HepG2 (cell line): Measurements from ENCODE around the gene SOCS7. TPM values are rescaled to one million over a fixed set of nuclear protein-coding genes. Genes with fewer than 3 reads are reported as not detected.

ENCODE experiments used
- ATAC-seq: fragments of 200-7000 bp; cut with Tn5 transposase; 3 replicates; pipeline ENCODE4 v1.9.1; 2020; ENCODE audit warnings: mild to moderate bottlenecking, moderate library complexity
- BruUV-seq: library from RNA; stranded (reverse); fragments of 400-500 nt; replicated peaks from 2 replicates; lab custom pipeline; 2021; lab: Mats Ljungman, UMichigan
- CTCF ChIA-PET: fragments of 300-600 bp; formaldehyde crosslinking; extraction: SDS; loops from one replicate; lab custom pipeline; 2021; ENCODE audit warnings: low total read pairs, inconsistent platforms, low intra/inter-chr PET ratio; lab: Yijun Ruan, JAX
- POLR2A ChIA-PET: fragments of 350-600 bp; sonication (Branson Sonifier 250); formaldehyde crosslinking; loops from one replicate; lab custom pipeline; 2020; ENCODE audit warnings: antibody characterized with exemption, inconsistent platforms; lab: Yijun Ruan, JAX
- DNase-seq: peaks from one replicate; pipeline ENCODE4 v3.0.0-alpha.2; 2015; ENCODE audit warnings: low spot score
- FAIRE-seq: peaks from 3 replicates; lab custom pipeline; 2011; peaks lifted over from hg19 to GRCh38; lab: Jason Lieb, UNC
- H2AFZ ChIP-seq: one replicate; pipeline ENCODE4 v1.6.1; 2011; ENCODE audit warnings: low read length, inconsistent platforms
- H3K27ac ChIP-seq: fragments of 300-600 bp; 3 replicates; pipeline ENCODE4 v1.8.0; 2011; ENCODE audit warnings: mixed run types, mild to moderate bottlenecking, mixed read lengths, low read length, inconsistent platforms; ENCODE audit not compliant: insufficient read depth; ENCODE audit errors: extremely low read length
- H3K27me3 ChIP-seq, 2 experiments: fragments of 200-600 bp in 1 of 2; 2 replicates in 1 of 2; 3 replicates in 1 of 2; pipeline versions ENCODE4 v1.6.0 to v1.8.0; 2011; ENCODE audit warnings: low read length in 2 of 2, mild to moderate bottlenecking in 2 of 2, moderate library complexity in 2 of 2, inconsistent platforms in 1 of 2; ENCODE audit not compliant: insufficient read depth in 2 of 2, control insufficient read depth in 1 of 2
- H3K36me3 ChIP-seq, 2 experiments: fragments of 200-600 bp in 1 of 2; replicated peaks in 1 of 2; 2 replicates in 1 of 2; 3 replicates in 1 of 2; pipeline versions ENCODE4 v1.5.1 to v1.8.0; 2011; ENCODE audit warnings: low read length in 2 of 2, inconsistent platforms in 1 of 2; ENCODE audit not compliant: insufficient read depth in 2 of 2, control insufficient read depth in 1 of 2
- H3K4me1 ChIP-seq: 2 replicates; pipeline ENCODE4 v1.5.1; 2012; ENCODE audit warnings: low read length, inconsistent platforms; ENCODE audit not compliant: insufficient read depth
- H3K4me2 ChIP-seq: 2 replicates; pipeline ENCODE4 v1.6.0; 2011; ENCODE audit warnings: low read depth, low read length, inconsistent platforms
- H3K4me3 ChIP-seq, 3 experiments: fragments of 200-600 bp in 1 of 3; sonication (generic), shearing (Covaris generic) in 1 of 3; replicated peaks in 1 of 3; 2 replicates each; pipeline ENCODE4 v1.5.1; 2011 to 2016; ENCODE audit warnings: low read length in 3 of 3, inconsistent platforms in 2 of 3, low read depth in 2 of 3, mild to moderate bottlenecking in 2 of 3, control low read depth in 1 of 3, mixed read lengths in 1 of 3; ENCODE audit not compliant: insufficient read depth in 1 of 3
- H3K79me2 ChIP-seq: one replicate; pipeline ENCODE4 v1.6.1; 2011; ENCODE audit warnings: low read length, inconsistent platforms; ENCODE audit not compliant: insufficient read depth
- H3K9ac ChIP-seq: 2 replicates; pipeline ENCODE4 v1.6.0; 2011; ENCODE audit warnings: mild to moderate bottlenecking, low read depth, low read length, inconsistent platforms; ENCODE audit not compliant: insufficient read depth
- H3K9me3 ChIP-seq: 2 replicates; pipeline ENCODE4 v1.5.1; 2012; ENCODE audit warnings: mild to moderate bottlenecking, low read length
- H4K20me1 ChIP-seq: 2 replicates; pipeline ENCODE4 v1.6.0; 2011; ENCODE audit warnings: inconsistent platforms, mild to moderate bottlenecking, low read length, moderate library complexity; ENCODE audit not compliant: insufficient read depth
- ETV6 ChIP-seq: sonication (generic); formaldehyde crosslinking; conservative IDR thresholded peaks from 2 replicates; pipeline ENCODE4 v1.4.0; 2020; ENCODE audit warnings: missing genetic modification reagents
- HDAC1 ChIP-seq: sonication (generic); formaldehyde crosslinking; IDR thresholded peaks from 2 replicates; pipeline ENCODE4 v1.5.1; 2020; ENCODE audit warnings: mild to moderate bottlenecking, missing genetic modification reagents
- HNRNPL ChIP-seq: fragments of 200-400 bp; formaldehyde crosslinking; IDR thresholded peaks from 2 replicates; pipeline ENCODE4 v1.6.1; 2017; ENCODE audit warnings: mild to moderate bottlenecking, low read depth, low read length
- HNRNPLL ChIP-seq: fragments of 200-400 bp; formaldehyde crosslinking; IDR thresholded peaks from 2 replicates; pipeline ENCODE4 v1.6.1; 2017; ENCODE audit warnings: mild to moderate bottlenecking, low read depth, low read length; ENCODE audit not compliant: poor library complexity, severe bottlenecking
- KDM2A ChIP-seq: sonication (generic); formaldehyde crosslinking; IDR thresholded peaks from 2 replicates; pipeline ENCODE4 v1.4.0; 2020; ENCODE audit warnings: low read depth, missing genetic modification reagents, borderline replicate concordance
- MYC ChIP-seq: sonication (generic); formaldehyde crosslinking; IDR thresholded peaks from 2 replicates; pipeline ENCODE4 v1.9.0; 2021; ENCODE audit warnings: missing genetic modification reagents, borderline replicate concordance
- PCBP1 ChIP-seq: fragments of 200-400 bp; formaldehyde crosslinking; IDR thresholded peaks from 2 replicates; pipeline ENCODE4 v1.6.1; 2017; ENCODE audit warnings: mild to moderate bottlenecking, low read depth, low read length, borderline replicate concordance
- PCBP2 ChIP-seq: fragments of 200-400 bp; formaldehyde crosslinking; optimal IDR thresholded peaks from 2 replicates; pipeline ENCODE3; 2018; ENCODE audit warnings: low read length, low read depth; ENCODE audit not compliant: poor library complexity, severe bottlenecking
- PPARG ChIP-seq: conservative IDR thresholded peaks from 2 replicates; pipeline ENCODE4 v1.6.1; 2016; ENCODE audit warnings: missing biosample characterization, missing genetic modification reagents
- WIZ ChIP-seq: sonication (generic); formaldehyde crosslinking; IDR thresholded peaks from 2 replicates; pipeline ENCODE4 v1.5.1; 2020; ENCODE audit warnings: mild to moderate bottlenecking, missing genetic modification reagents
- ZBTB21 ChIP-seq: sonication (generic); formaldehyde crosslinking; IDR thresholded peaks from 2 replicates; pipeline ENCODE4 v1.4.0; 2020; ENCODE audit warnings: missing genetic modification reagents
- ZBTB7A ChIP-seq: sonication (generic); formaldehyde crosslinking; IDR thresholded peaks from 2 replicates; pipeline ENCODE4 v1.8.0; 2022; ENCODE audit warnings: mild to moderate bottlenecking, missing genetic modification reagents
- ZNF484 ChIP-seq: sonication (generic); formaldehyde crosslinking; IDR thresholded peaks from 2 replicates; pipeline ENCODE4 v1.5.1; 2020; ENCODE audit warnings: mild to moderate bottlenecking, low read depth, missing genetic modification reagents, borderline replicate concordance
- ZNF652 ChIP-seq: IDR thresholded peaks from 2 replicates; pipeline ENCODE4 v1.6.1; 2016; ENCODE audit warnings: low read depth, borderline replicate concordance
- ZNF83 ChIP-seq: sonication (generic); formaldehyde crosslinking; IDR thresholded peaks from 2 replicates; pipeline ENCODE4 v1.4.0; 2020; ENCODE audit warnings: missing genetic modification reagents, mild to moderate bottlenecking, borderline replicate concordance
- whole genome bisulfite sequencing: methylation state at CpG from one replicate; pipeline ENCODE4 v1.1.6; 2017; ENCODE audit warnings: low lambda C conversion rate; 5-methylcytosine and 5-hydroxymethylcytosine counted together
- in situ Hi-C: cut with HindIII; loops from 2 replicates; pipeline ENCODE4 v1.10.0; 2017; ENCODE audit warnings: low pct_unique_long_range_greater_than_20kb; ENCODE audit not compliant: extremely low pct_ligation_motif_present
- intact Hi-C: fragments of 100-400 bp; cut with micrococcal nuclease; formaldehyde crosslinking; loops from one replicate; pipeline ENCODE4 v1.10.0; 2022; ENCODE audit not compliant: unreplicated experiment
- polyA plus RNA-seq, 8 experiments: library from polyadenylated mRNA; depleted of rRNA in 3 of 8; stranded (reverse) in 7 of 8; unstranded in 1 of 8; fragments of >200 nt; fragmentation: Illumina TruSeq in 4 of 8; extraction: Trizol in 4 of 8; gene quantifications; 2 replicates each; pipeline versions ENCODE4 v1.2.1 to v1.2.3, GENCODE V29; 2011 to 2016; ENCODE audit warnings: low read depth in 4 of 8, missing spikeins in 1 of 8, mixed read lengths in 1 of 8; ENCODE audit not compliant: insufficient read depth in 1 of 8
- total RNA-seq, 5 experiments: library from RNA; depleted of rRNA; stranded (reverse); fragments of >200 nt; fragmentation: Illumina TruSeq; extraction: Trizol; gene quantifications; 2 replicates each; pipeline ENCODE4 v1.2.3, GENCODE V29; 2016; ENCODE audit warnings: low read depth in 1 of 5
- TF ChIP-seq, protein P1 (sequence below): sonication (generic); formaldehyde crosslinking; IDR thresholded peaks from 2 replicates; pipeline ENCODE4 v1.4.0; 2020; ENCODE audit warnings: low read depth, missing genetic modification reagents
- TF ChIP-seq, protein P2 (sequence below): sonication (generic); formaldehyde crosslinking; IDR thresholded peaks from 2 replicates; pipeline ENCODE4 v1.4.0; 2020; ENCODE audit warnings: missing genetic modification reagents
- TF ChIP-seq, protein P3 (sequence below): sonication (generic); formaldehyde crosslinking; IDR thresholded peaks from 2 replicates; pipeline ENCODE4 v1.8.0; 2022; ENCODE audit warnings: mild to moderate bottlenecking, missing genetic modification reagents; ENCODE audit not compliant: insufficient replicate concordance

The SOCS7 gene
- total and polyA plus RNA-seq, 2 of the 13 experiments (the other 11 are each of a cell fraction or from before 2014, with no cell fraction given): 19.2 to 24.2 TPM

GRCh38 chr17:38428643-38429371, 77.2 kb downstream of the SOCS7 start:
- Histone ChIP-seq H3K27ac (no peak overlapping the region), H3K9ac (no peak overlapping the region), H4K20me1 (no peaks in the 10 kb centered on the region; the same call in 1 of the 2 replicates), H3K36me3 (no peaks in the 10 kb centered on the region), H3K4me2 (0 out of 2 replicates have a peak overlapping the region, but pooled peaks have one; percentile 10), H3K9me3 (no peaks in the 10 kb centered on the region), H2AFZ (no peak overlapping the region), H3K79me2 (no peaks in the 10 kb centered on the region), H3K27me3 (peaks cover 10 to 79% of the 10 kb centered on the region in 2 experiments; a peak in 4 of 5 replicates), H3K4me1 (peaks cover 20% of the 10 kb centered on the region), H3K4me3 (no peak overlapping the region; a peak in 2 of 6 replicates)
- no peak for DNase-seq
- in situ Hi-C loops (loop anchor here (5.0 to 10.0 kb wide), 2 partner anchors 48 to 236 kb away; no protein-coding TSS in a partner anchor), intact Hi-C loops (loop anchor here (10.0 kb wide), 1 partner anchor 236 kb away; no protein-coding TSS in a partner anchor)
- ChIA-PET POLR2A (no interaction called here), CTCF (no interaction called here)
- ATAC-seq: peak; percentile 36
- BruUV-seq: no TSS peak
- WGBS: 64% methylated on average over 34 of the region's 56 CpGs
- no peak for FAIRE-seq
- no peak for TF ChIP-seq ZNF83 (CRISPR knock-in tag)
- TF ChIP-seq ZBTB7A (CRISPR knock-in tag): no peak
- peak; percentile 88 for TF ChIP-seq HNRNPL
- TF ChIP-seq ZBTB21: no peak
- TF ChIP-seq HDAC1 (CRISPR knock-in tag): no peak
- TF ChIP-seq, protein P1, sequence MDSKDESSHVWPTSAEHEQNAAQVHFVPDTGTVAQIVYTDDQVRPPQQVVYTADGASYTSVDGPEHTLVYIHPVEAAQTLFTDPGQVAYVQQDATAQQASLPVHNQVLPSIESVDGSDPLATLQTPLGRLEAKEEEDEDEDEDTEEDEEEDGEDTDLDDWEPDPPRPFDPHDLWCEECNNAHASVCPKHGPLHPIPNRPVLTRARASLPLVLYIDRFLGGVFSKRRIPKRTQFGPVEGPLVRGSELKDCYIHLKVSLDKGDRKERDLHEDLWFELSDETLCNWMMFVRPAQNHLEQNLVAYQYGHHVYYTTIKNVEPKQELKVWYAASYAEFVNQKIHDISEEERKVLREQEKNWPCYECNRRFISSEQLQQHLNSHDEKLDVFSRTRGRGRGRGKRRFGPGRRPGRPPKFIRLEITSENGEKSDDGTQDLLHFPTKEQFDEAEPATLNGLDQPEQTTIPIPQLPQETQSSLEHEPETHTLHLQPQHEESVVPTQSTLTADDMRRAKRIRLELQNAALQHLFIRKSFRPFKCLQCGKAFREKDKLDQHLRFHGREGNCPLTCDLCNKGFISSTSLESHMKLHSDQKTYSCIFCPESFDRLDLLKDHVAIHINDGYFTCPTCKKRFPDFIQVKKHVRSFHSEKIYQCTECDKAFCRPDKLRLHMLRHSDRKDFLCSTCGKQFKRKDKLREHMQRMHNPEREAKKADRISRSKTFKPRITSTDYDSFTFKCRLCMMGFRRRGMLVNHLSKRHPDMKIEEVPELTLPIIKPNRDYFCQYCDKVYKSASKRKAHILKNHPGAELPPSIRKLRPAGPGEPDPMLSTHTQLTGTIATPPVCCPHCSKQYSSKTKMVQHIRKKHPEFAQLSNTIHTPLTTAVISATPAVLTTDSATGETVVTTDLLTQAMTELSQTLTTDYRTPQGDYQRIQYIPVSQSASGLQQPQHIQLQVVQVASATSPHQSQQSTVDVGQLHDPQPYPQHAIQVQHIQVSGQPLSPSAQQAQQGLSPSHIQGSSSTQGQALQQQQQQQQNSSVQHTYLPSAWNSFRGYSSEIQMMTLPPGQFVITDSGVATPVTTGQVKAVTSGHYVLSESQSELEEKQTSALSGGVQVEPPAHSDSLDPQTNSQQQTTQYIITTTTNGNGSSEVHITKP: no peak
- 0 out of 2 replicates have a peak, but pooled peaks have one; percentile 30 for TF ChIP-seq PCBP1
- no peak for TF ChIP-seq ZNF484 (CRISPR knock-in tag)
- TF ChIP-seq KDM2A: no peak
- no peak for TF ChIP-seq WIZ (CRISPR knock-in tag)
- TF ChIP-seq HNRNPLL: no peak
- TF ChIP-seq PPARG (CRISPR knock-in tag): no peak
- no peak for TF ChIP-seq MYC (CRISPR knock-in tag)
- TF ChIP-seq PCBP2: no peak
- no peak for TF ChIP-seq ETV6
- TF ChIP-seq, protein P2, sequence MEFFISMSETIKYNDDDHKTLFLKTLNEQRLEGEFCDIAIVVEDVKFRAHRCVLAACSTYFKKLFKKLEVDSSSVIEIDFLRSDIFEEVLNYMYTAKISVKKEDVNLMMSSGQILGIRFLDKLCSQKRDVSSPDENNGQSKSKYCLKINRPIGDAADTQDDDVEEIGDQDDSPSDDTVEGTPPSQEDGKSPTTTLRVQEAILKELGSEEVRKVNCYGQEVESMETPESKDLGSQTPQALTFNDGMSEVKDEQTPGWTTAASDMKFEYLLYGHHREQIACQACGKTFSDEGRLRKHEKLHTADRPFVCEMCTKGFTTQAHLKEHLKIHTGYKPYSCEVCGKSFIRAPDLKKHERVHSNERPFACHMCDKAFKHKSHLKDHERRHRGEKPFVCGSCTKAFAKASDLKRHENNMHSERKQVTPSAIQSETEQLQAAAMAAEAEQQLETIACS: no peak
- TF ChIP-seq, protein P3, sequence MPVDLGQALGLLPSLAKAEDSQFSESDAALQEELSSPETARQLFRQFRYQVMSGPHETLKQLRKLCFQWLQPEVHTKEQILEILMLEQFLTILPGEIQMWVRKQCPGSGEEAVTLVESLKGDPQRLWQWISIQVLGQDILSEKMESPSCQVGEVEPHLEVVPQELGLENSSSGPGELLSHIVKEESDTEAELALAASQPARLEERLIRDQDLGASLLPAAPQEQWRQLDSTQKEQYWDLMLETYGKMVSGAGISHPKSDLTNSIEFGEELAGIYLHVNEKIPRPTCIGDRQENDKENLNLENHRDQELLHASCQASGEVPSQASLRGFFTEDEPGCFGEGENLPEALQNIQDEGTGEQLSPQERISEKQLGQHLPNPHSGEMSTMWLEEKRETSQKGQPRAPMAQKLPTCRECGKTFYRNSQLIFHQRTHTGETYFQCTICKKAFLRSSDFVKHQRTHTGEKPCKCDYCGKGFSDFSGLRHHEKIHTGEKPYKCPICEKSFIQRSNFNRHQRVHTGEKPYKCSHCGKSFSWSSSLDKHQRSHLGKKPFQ: no peak
- no peak for TF ChIP-seq ZNF652
